Measurements from ENCODE around the gene MSL1.

The MSL1 gene

DNA sequence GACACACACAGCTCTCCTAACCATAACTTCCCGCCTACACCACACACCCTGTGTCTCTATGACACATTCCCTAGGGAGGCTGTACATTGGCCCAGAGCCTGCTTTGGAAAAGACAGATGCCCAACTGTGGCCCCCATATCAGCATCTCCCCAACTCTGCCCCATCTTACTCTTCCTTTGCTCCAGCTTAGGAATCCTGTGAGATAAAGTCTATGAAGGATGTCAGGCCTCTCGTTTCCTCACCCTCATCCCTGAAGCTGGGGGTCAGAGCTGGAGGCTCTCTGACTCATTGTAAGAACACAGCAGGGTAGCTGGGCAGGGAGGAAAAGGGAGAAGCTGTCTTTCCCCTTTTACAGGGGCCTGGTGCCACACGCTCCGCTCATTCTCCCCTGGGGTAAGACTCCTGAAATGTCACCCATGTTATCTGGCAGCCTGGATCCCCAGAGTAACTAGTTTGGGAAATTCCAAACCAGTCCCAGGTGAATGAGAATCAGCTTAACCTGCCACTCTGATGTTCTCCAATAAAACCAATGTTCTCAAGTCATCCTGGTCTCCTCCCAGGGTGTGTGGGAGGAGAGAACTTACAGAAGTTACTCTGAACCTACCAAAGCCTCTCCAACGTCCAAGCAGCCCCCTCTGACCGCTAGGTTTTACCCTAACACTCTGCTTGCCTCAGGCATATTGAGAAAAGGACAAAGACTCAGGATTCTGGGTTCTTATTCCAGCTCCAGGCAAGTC is 58.3 kb downstream of the MSL1 start:
- no peak for DNase-seq

DNA sequence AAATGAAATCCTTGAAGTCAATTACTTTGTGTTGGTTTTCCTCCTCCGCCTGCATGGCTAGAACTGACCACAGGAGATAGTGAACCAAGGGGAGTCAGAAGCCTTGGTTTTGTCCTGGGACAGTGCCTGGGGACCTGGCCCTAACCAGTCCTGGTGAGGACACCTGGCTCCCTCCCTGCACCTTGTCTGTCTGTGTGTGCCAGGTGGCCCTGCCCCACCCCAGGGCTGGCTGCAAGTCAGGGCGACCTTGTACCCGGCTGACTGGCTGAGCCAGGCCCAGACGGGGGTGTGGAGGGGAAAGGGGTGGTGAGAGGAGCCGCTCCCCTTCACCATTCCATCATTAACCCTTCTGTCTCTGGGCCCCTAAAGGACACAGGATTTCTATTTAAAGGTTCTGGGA is 58.9 kb downstream of the MSL1 start:
- DNase-seq, result no peak

GRCh38 chr17:40181205-40181604 is 59.4 kb downstream of the MSL1 start:
- no peak for DNase-seq

DNA sequence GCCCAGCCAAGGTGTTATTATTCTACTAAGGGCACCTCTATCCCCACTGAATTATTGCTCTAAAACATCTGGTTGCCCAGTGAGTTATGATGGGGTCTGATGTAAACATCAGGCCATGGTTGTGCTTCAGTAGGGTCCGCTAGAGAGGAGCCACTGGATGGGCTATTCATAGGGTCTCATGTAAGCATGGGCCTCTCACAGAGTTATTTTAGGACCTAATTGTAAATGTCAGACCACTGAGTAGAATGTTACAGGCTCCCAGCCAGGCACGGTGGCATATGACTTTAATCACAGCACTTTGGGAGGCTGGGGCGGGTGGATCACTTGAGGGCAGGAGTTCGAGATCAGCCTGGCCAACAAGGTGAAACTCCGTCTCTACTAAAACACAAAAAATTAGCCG is 60.8 kb downstream of the MSL1 start:
- DNase-seq, result no peak
